K562 (cell line): ENCODE data around the gene SLC2A8. TPM values are rescaled to one million over a fixed set of nuclear protein-coding genes. Genes with fewer than 3 reads are reported as not detected.

Experiments used
- ARID4B ChIP-seq: sonication (generic); formaldehyde crosslinking; IDR thresholded peaks from 2 replicates; pipeline ENCODE4 v1.8.0; 2022; ENCODE audit warnings: mild to moderate bottlenecking, missing genetic modification reagents
- BDP1 ChIP-seq: IDR thresholded peaks from 3 replicates; pipeline ENCODE4 v1.6.1; 2011; ENCODE audit not compliant: insufficient read length, insufficient read depth
- CBFA2T3 ChIP-seq: fragments of 450-650 bp; IDR thresholded peaks from 2 replicates; pipeline ENCODE4 v1.6.1; 2017
- CUX1 ChIP-seq: fragments of 200-800 bp; sonication (Bioruptor generic); IDR thresholded peaks from 2 replicates; pipeline ENCODE4 v1.6.1; 2016; ENCODE audit warnings: missing genetic modification characterization, missing compliant biosample characterization
- HDGF ChIP-seq: fragments of 450-650 bp; IDR thresholded peaks from 2 replicates; pipeline ENCODE4 v1.6.1; 2016
- HIVEP1 ChIP-seq: fragments of 250-450 bp; sonication (Bioruptor Pico); IDR thresholded peaks from 2 replicates; pipeline ENCODE4 v1.4.0; 2020; ENCODE audit warnings: mild to moderate bottlenecking
- L3MBTL2 ChIP-seq: fragments of 450-650 bp; IDR thresholded peaks from 2 replicates; pipeline ENCODE4 v1.6.1; 2016; ENCODE audit warnings: mild to moderate bottlenecking, moderate library complexity
- POLR2AphosphoS5 ChIP-seq: IDR thresholded peaks from 2 replicates; pipeline ENCODE4 v1.6.1; 2011; ENCODE audit warnings: mild to moderate bottlenecking, low read depth, low read length, moderate library complexity; ENCODE audit not compliant: control insufficient read depth, insufficient read depth
- PTTG1 ChIP-seq: fragments of 450-650 bp; IDR thresholded peaks from 2 replicates; pipeline ENCODE4 v1.6.1; 2016; ENCODE audit warnings: low read depth, mild to moderate bottlenecking, missing genetic modification characterization, missing compliant biosample characterization
- RFX7 ChIP-seq: fragments of 250-450 bp; sonication (Bioruptor Pico); IDR thresholded peaks from 2 replicates; pipeline ENCODE4 v1.5.1; 2021; ENCODE audit warnings: mild to moderate bottlenecking
- ZNF232 ChIP-seq: sonication (generic); formaldehyde crosslinking; IDR thresholded peaks from 2 replicates; pipeline ENCODE4 v1.8.0; 2022; ENCODE audit warnings: mild to moderate bottlenecking, missing genetic modification reagents
- polyA plus RNA-seq, 8 experiments: library from polyadenylated mRNA; depleted of rRNA in 4 of 8; stranded (reverse) in 5 of 8; unstranded in 3 of 8; fragments of >200 nt; fragmentation: Nextera tagmentation in 2 of 8; fragmentation: Illumina TruSeq in 1 of 8; extraction: Ambion mirVana in 2 of 8; extraction: Trizol in 1 of 8; gene quantifications; 2 replicates each; pipeline versions ENCODE4 v1.2.1 to v1.2.3, GENCODE V29; 2011 to 2014; ENCODE audit warnings: inconsistent platforms in 1 of 8, missing spikeins in 1 of 8
- total RNA-seq, 7 experiments: library from RNA; depleted of rRNA in 6 of 7; stranded (reverse); fragments of >200 nt in 6 of 7; fragmentation: Illumina TruSeq in 2 of 7; extraction: Trizol in 2 of 7; gene quantifications; 2 replicates each; pipeline versions ENCODE4 v1.2.1 to v1.2.3, GENCODE V29; 2011 to 2021; ENCODE audit warnings: low replicate concordance in 1 of 7
- TF ChIP-seq, protein P1 (sequence below): sonication (generic); formaldehyde crosslinking; IDR thresholded peaks from 2 replicates; pipeline ENCODE4 v1.8.0; 2023; ENCODE audit warnings: mild to moderate bottlenecking, missing genetic modification reagents
- TF ChIP-seq, protein P2 (sequence below): fragments of 450-650 bp; IDR thresholded peaks from 2 replicates; pipeline ENCODE4 v1.6.1; 2017; ENCODE audit warnings: mild to moderate bottlenecking, moderate library complexity

Gene SLC2A8
- total and polyA plus RNA-seq, 9 of the 15 experiments (the other 6 are each of a cell fraction or from before 2014, with no cell fraction given) = 0.13 to 12.9 (median 5.2) TPM

GRCh38 chr9:127423934-127424675, 27.1 kb downstream of the SLC2A8 start, which contains the start of gene ZNF79 (continued):
- TF ChIP-seq, protein P1, sequence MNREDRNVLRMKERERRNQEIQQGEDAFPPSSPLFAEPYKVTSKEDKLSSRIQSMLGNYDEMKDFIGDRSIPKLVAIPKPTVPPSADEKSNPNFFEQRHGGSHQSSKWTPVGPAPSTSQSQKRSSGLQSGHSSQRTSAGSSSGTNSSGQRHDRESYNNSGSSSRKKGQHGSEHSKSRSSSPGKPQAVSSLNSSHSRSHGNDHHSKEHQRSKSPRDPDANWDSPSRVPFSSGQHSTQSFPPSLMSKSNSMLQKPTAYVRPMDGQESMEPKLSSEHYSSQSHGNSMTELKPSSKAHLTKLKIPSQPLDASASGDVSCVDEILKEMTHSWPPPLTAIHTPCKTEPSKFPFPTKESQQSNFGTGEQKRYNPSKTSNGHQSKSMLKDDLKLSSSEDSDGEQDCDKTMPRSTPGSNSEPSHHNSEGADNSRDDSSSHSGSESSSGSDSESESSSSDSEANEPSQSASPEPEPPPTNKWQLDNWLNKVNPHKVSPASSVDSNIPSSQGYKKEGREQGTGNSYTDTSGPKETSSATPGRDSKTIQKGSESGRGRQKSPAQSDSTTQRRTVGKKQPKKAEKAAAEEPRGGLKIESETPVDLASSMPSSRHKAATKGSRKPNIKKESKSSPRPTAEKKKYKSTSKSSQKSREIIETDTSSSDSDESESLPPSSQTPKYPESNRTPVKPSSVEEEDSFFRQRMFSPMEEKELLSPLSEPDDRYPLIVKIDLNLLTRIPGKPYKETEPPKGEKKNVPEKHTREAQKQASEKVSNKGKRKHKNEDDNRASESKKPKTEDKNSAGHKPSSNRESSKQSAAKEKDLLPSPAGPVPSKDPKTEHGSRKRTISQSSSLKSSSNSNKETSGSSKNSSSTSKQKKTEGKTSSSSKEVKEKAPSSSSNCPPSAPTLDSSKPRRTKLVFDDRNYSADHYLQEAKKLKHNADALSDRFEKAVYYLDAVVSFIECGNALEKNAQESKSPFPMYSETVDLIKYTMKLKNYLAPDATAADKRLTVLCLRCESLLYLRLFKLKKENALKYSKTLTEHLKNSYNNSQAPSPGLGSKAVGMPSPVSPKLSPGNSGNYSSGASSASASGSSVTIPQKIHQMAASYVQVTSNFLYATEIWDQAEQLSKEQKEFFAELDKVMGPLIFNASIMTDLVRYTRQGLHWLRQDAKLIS (CRISPR knock-in tag) = peak; percentile 45; the same call in 1 of the 2 replicates
- no peak for TF ChIP-seq CUX1 (CRISPR knock-in tag)
- peak; percentile 84 for TF ChIP-seq L3MBTL2
- TF ChIP-seq RFX7 (CRISPR knock-in tag) = no peak
- no peak for TF ChIP-seq BDP1
- TF ChIP-seq PTTG1 (tag) = no peak
- peak; percentile 95 for TF ChIP-seq POLR2AphosphoS5
- TF ChIP-seq HIVEP1 (CRISPR knock-in tag) = no peak
- TF ChIP-seq, protein P2, sequence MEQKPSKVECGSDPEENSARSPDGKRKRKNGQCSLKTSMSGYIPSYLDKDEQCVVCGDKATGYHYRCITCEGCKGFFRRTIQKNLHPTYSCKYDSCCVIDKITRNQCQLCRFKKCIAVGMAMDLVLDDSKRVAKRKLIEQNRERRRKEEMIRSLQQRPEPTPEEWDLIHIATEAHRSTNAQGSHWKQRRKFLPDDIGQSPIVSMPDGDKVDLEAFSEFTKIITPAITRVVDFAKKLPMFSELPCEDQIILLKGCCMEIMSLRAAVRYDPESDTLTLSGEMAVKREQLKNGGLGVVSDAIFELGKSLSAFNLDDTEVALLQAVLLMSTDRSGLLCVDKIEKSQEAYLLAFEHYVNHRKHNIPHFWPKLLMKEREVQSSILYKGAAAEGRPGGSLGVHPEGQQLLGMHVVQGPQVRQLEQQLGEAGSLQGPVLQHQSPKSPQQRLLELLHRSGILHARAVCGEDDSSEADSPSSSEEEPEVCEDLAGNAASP = no peak
- no peak for TF ChIP-seq CBFA2T3
- no peak for TF ChIP-seq ZNF232 (CRISPR knock-in tag)
- TF ChIP-seq ARID4B (CRISPR knock-in tag) = no peak
- TF ChIP-seq HDGF = no peak
